ENCODE data around the gene NLRP10. TPM values are rescaled to one million over a fixed set of nuclear protein-coding genes. Genes with fewer than 3 reads are reported as not detected.

Gene NLRP10
- total RNA-seq, 1 experiment from 2014 or later, result not detected

DNA sequence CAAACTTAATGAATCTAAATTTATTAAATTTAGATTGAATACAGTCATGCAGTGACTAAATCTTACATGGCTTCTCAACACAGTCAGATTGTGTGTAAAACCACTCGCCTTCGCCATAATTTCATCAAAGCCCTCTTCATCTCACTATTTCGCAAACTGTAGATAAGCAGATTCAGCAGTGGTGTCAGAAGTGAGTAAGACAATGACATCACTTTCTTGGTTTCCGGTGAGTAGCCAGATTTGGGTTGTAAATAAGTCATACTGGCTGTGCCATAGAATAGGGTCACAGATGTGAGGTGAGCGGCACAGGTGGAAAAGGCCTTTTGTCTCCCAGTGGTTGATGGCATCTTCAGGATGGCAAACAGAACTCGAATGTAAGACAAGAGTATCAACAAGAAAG, 37.6 kb downstream of the NLRP10 start:
- DNase-seq (ENCODE audit: low read depth), result no peak
- in situ Hi-C loops (cut with HindIII; ENCODE audit: low pct_unique_long_range_greater_than_20kb, low sequenced_read_pairs), result no loop called here

DNA sequence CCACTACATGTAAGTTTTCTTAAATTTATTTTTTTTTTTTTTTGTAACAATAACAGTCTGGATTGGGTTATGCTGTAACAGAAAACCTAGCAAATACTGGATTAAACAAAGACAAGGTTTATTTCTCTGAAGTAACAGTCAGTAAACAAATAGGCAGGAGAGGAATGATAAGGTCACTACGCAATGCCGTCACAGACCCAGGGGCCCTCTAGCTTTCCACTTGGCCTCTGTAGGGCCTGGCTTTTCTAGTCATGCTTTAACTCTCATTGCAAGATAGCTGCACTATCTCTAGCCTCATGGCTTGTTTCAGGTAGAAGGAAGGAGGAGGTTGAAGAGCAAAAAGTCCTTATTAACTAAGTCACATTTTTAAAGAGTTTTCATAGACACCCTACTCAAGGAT, 40.7 kb downstream of the NLRP10 start:
- DNase-seq (ENCODE audit: low read depth), result no peak
- in situ Hi-C loops (cut with HindIII; ENCODE audit: low pct_unique_long_range_greater_than_20kb, low sequenced_read_pairs), result no loop called here

DNA sequence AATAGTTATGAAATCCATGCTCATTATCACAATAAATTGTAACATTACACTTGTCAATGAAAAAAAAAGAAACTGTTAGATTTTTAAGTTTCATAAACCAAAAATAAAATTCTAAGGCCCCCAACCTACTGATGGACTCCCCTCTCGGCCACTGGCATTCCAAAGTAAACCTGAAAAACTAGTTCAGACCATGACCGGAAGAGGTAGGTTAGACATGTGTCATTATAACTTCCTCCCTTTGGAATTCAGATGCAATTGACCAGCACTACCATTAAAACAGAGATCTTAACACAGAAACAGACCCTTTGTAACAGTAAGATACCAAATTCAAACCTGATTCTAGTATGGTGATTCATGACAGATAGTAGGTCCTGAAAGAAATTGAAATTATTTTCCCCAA, 47.1 kb downstream of the NLRP10 start:
- in situ Hi-C loops (cut with HindIII; ENCODE audit: low pct_unique_long_range_greater_than_20kb, low sequenced_read_pairs), result no loop called here
- DNase-seq (ENCODE audit: low read depth), result no peak

Other genes with a start within 250 kb of the NLRP10 start
- gene OR5P2, start 168.5 kb downstream of the NLRP10 start, total RNA-seq (2014; rRNA removed; shearing (Covaris generic); ENCODE audit: low replicate concordance), result not detected in 2 replicates
- not detected in 2 replicates for gene OR5P3, start 134.6 kb downstream of the NLRP10 start, total RNA-seq (2014; rRNA removed; shearing (Covaris generic); ENCODE audit: low replicate concordance)
- not detected in 2 replicates for gene OR10A6, start 34.2 kb downstream of the NLRP10 start, total RNA-seq (2014; rRNA removed; shearing (Covaris generic); ENCODE audit: low replicate concordance)
- gene OR10A3, start 23.7 kb downstream of the NLRP10 start, total RNA-seq (2014; rRNA removed; shearing (Covaris generic); ENCODE audit: low replicate concordance), result not detected in 2 replicates
- gene EIF3F, start 21.9 kb upstream of the NLRP10 start, total RNA-seq (2014; rRNA removed; shearing (Covaris generic); ENCODE audit: low replicate concordance), result 362 and 393 TPM in 2 replicates
- not detected in 2 replicates for gene TUB, start 115.8 kb upstream of the NLRP10 start, total RNA-seq (2014; rRNA removed; shearing (Covaris generic); ENCODE audit: low replicate concordance)
- gene RIC3, start 203.6 kb upstream of the NLRP10 start, total RNA-seq (2014; rRNA removed; shearing (Covaris generic); ENCODE audit: low replicate concordance), result not detected in 2 replicates

All from Caki2 (cell line).